GM12878 (cell line): ENCODE measurements around the gene SSH3. TPM values are rescaled to one million over a fixed set of nuclear protein-coding genes. Genes with fewer than 3 reads are reported as not detected.

ENCODE experiments used
- ATF3 ChIP-seq: IDR thresholded peaks from 2 replicates; pipeline ENCODE4 v1.6.1; 2011; ENCODE audit warnings: low read depth, mild to moderate bottlenecking, low read length, moderate library complexity, borderline replicate concordance; ENCODE audit errors: extremely low read depth
- BRCA1 ChIP-seq: IDR thresholded peaks from 2 replicates; pipeline ENCODE4 v1.6.1; 2011; ENCODE audit warnings: low read depth, low read length, improper control_type of control experiment
- CBX3 ChIP-seq: fragments of 200-600 bp; sonication (generic); IDR thresholded peaks from 2 replicates; pipeline ENCODE4 v1.6.1; 2016; ENCODE audit warnings: low read depth, borderline replicate concordance
- CEBPZ ChIP-seq: fragments of 150-350 bp; IDR thresholded peaks from 2 replicates; pipeline ENCODE4 v1.6.1; 2016; ENCODE audit warnings: low read depth, low read length
- CREM ChIP-seq: IDR thresholded peaks from 2 replicates; pipeline ENCODE4 v1.6.1; 2014; ENCODE audit warnings: antibody characterized with exemption, low read depth
- CTCF ChIP-seq, 3 experiments: IDR thresholded peaks in 2 of 3; conservative IDR thresholded peaks in 1 of 3; 2 replicates each; pipeline ENCODE4 v1.5.1; 2011; ENCODE audit warnings: low read depth in 3 of 3, low read length in 3 of 3, mild to moderate bottlenecking in 3 of 3, control low read depth in 2 of 3, moderate library complexity in 2 of 3, inconsistent platforms in 1 of 3, mixed read lengths in 1 of 3; ENCODE audit not compliant: control insufficient read depth in 2 of 3, insufficient read depth in 1 of 3; ENCODE audit errors: extremely low read depth in 1 of 3
- ETV6 ChIP-seq, 2 experiments: fragments of 450-650 bp in 1 of 2; IDR thresholded peaks in 1 of 2; conservative IDR thresholded peaks in 1 of 2; 2 replicates each; pipeline ENCODE4 v1.6.1; 2014; ENCODE audit warnings: antibody characterized with exemption in 1 of 2, borderline replicate concordance in 1 of 2, low read depth in 1 of 2, mild to moderate bottlenecking in 1 of 2, moderate library complexity in 1 of 2
- HSF1 ChIP-seq: fragments of 150-350 bp; IDR thresholded peaks from 2 replicates; pipeline ENCODE4 v1.6.1; 2014; ENCODE audit warnings: mild to moderate bottlenecking, low read depth, low read length
- JUND ChIP-seq: IDR thresholded peaks from 2 replicates; pipeline ENCODE4 v1.6.1; 2012; ENCODE audit warnings: low read depth, mild to moderate bottlenecking, low read length, improper control_type of control experiment, moderate library complexity
- NR2C1 ChIP-seq: fragments of 450-650 bp; IDR thresholded peaks from 2 replicates; pipeline ENCODE4 v1.6.1; 2017; ENCODE audit warnings: antibody characterized with exemption, mild to moderate bottlenecking, moderate library complexity
- PAX5 ChIP-seq: IDR thresholded peaks from 2 replicates; pipeline ENCODE4 v1.6.1; 2011; ENCODE audit warnings: low read depth, low read length, borderline replicate concordance
- POU2F2 ChIP-seq: IDR thresholded peaks from 3 replicates; pipeline ENCODE4 v1.6.1; 2011; ENCODE audit warnings: low read depth, mild to moderate bottlenecking, low read length, borderline replicate concordance
- RB1 ChIP-seq: fragments of 450-650 bp; formaldehyde crosslinking; IDR thresholded peaks from 2 replicates; pipeline ENCODE4 v1.6.1; 2017; ENCODE audit warnings: mild to moderate bottlenecking, borderline replicate concordance
- SMAD1 ChIP-seq: fragments of 450-650 bp; IDR thresholded peaks from 2 replicates; pipeline ENCODE4 v1.6.1; 2018; ENCODE audit warnings: mild to moderate bottlenecking, low read depth; ENCODE audit not compliant: partially characterized antibody
- SREBF1 ChIP-seq: IDR thresholded peaks from 2 replicates; pipeline ENCODE4 v1.6.1; 2012; ENCODE audit warnings: mild to moderate bottlenecking, low read length
- ZBTB11 ChIP-seq: fragments of 450-650 bp; formaldehyde crosslinking; IDR thresholded peaks from 2 replicates; pipeline ENCODE4 v1.5.0; 2022; ENCODE audit warnings: mild to moderate bottlenecking, missing genetic modification characterization
- ZSCAN29 ChIP-seq: fragments of 450-650 bp; IDR thresholded peaks from 2 replicates; pipeline ENCODE4 v1.6.1; 2017; ENCODE audit warnings: mild to moderate bottlenecking, moderate library complexity
- polyA plus RNA-seq, 11 experiments: library from polyadenylated mRNA; depleted of rRNA in 4 of 11; unstranded in 6 of 11; stranded (reverse) in 5 of 11; fragments of >200 nt; fragmentation: Nextera tagmentation in 4 of 11; fragmentation: Illumina TruSeq in 1 of 11; extraction: Ambion mirVana in 4 of 11; extraction: Trizol in 1 of 11; gene quantifications; 1 replicate in 1 of 11; 2 replicates in 10 of 11; pipeline versions ENCODE4 v1.2.1 to v1.2.3, GENCODE V29; 2011 to 2016; ENCODE audit warnings: inconsistent platforms in 2 of 11, missing spikeins in 2 of 11, low read depth in 1 of 11
- total RNA-seq, 4 experiments: library from RNA; depleted of rRNA in 3 of 4; stranded (reverse); fragments of >200 nt in 3 of 4; fragmentation: Illumina TruSeq in 1 of 4; extraction: Trizol in 1 of 4; gene quantifications; 2 replicates each; pipeline versions ENCODE4 v1.2.1 to v1.2.3, GENCODE V29; 2013 to 2021

Gene SSH3
- total and polyA plus RNA-seq, 10 of the 15 experiments (the other 5 are each of a cell fraction or from before 2014, with no cell fraction given), result 0.05 to 0.83 (median 0.28) TPM; not detected in 3

GRCh38 chr11:67353317-67354074 lies 50.2 kb downstream of the SSH3 start, which contains the start of gene POLD4 (continued):
- TF ChIP-seq ZBTB11 (CRISPR knock-in tag), result no peak
- TF ChIP-seq NR2C1, result 0 out of 2 replicates have a peak, but pooled peaks have one; percentile 4
- TF ChIP-seq ETV6 (conservative IDR thresholded peaks at IDR 0.05 in 1 of 2, IDR thresholded peaks at IDR 0.05 in 1 of 2; ENCODE audit: borderline replicate concordance in 1 of 2, low read depth in 1 of 2), result peak in 1 of 2 experiments; percentile 71; a peak in 2 of 4 replicates
- no peak for TF ChIP-seq ATF3
- TF ChIP-seq HSF1, result no peak
- no peak for TF ChIP-seq CBX3
- TF ChIP-seq CEBPZ, result no peak
- peak; percentile 89; the same call in 1 of the 2 replicates for TF ChIP-seq PAX5
- TF ChIP-seq ZSCAN29, result no peak
- TF ChIP-seq CREM, result peak; percentile 67; the same call in 1 of the 2 replicates
- TF ChIP-seq SMAD1, result peak; percentile 82
- TF ChIP-seq JUND, result no peak
- peak; percentile 70 for TF ChIP-seq RB1
- no peak for TF ChIP-seq SREBF1
- no peak for TF ChIP-seq BRCA1
- TF ChIP-seq CTCF (IDR thresholded peaks at IDR 0.05 in 2 of 3, conservative IDR thresholded peaks at IDR 0.05 in 1 of 3; ENCODE audit: control insufficient read depth in 2 of 3, extremely low read depth in 1 of 3, insufficient read depth in 1 of 3, low read depth in 3 of 3, low read length in 3 of 3), result no peak
- peak; percentile 63; the same call in 2 of the 3 replicates for TF ChIP-seq POU2F2
